Measurements from ENCODE around the gene COQ8A.

COQ8A gene

GRCh38 chr1:226964068-226964425 lies 24.0 kb downstream of the COQ8A start:
- no peak for DNase-seq (ENCODE audit: low read depth)
- no peak overlapping the region for H3K4me3 ChIP-seq (ENCODE audit: low read depth, low read length)
- TF ChIP-seq CTCF (IDR thresholded peaks at IDR 0.05; ENCODE audit: insufficient read depth, low read depth, low read length, missing control alignments), result no peak

GRCh38 chr1:226964611-226965486 lies 24.8 kb downstream of the COQ8A start:
- no peak overlapping the region for H3K4me3 ChIP-seq (ENCODE audit: low read depth, low read length)
- TF ChIP-seq CTCF (IDR thresholded peaks at IDR 0.05; ENCODE audit: insufficient read depth, low read depth, low read length, missing control alignments), result no peak
- DNase-seq (ENCODE audit: low read depth), result no peak

GRCh38 chr1:226965581-226966440 lies 25.7 kb downstream of the COQ8A start:
- DNase-seq (ENCODE audit: low read depth), result no peak
- no peak for TF ChIP-seq CTCF (IDR thresholded peaks at IDR 0.05; ENCODE audit: insufficient read depth, low read depth, low read length, missing control alignments)
- H3K4me3 ChIP-seq (ENCODE audit: low read depth, low read length), result no peak overlapping the region

- no peak for DNase-seq (ENCODE audit: low read depth)
- H3K4me3 ChIP-seq (ENCODE audit: low read depth, low read length), result no peak overlapping the region
- no peak for TF ChIP-seq CTCF (IDR thresholded peaks at IDR 0.05; ENCODE audit: insufficient read depth, low read depth, low read length, missing control alignments)
Observed at GRCh38 chr1:226966683-226967082, 26.6 kb downstream of the COQ8A start.

GRCh38 chr1:226967665-226968064 lies 27.6 kb downstream of the COQ8A start:
- no peak for DNase-seq (ENCODE audit: low read depth)
- no peak for TF ChIP-seq CTCF (IDR thresholded peaks at IDR 0.05; ENCODE audit: insufficient read depth, low read depth, low read length, missing control alignments)
- no peak overlapping the region for H3K4me3 ChIP-seq (ENCODE audit: low read depth, low read length)

GRCh38 chr1:226971765-226972164 lies 31.7 kb downstream of the COQ8A start:
- no peak for TF ChIP-seq CTCF (IDR thresholded peaks at IDR 0.05; ENCODE audit: insufficient read depth, low read depth, low read length, missing control alignments)
- DNase-seq (ENCODE audit: low read depth), result no peak
- no peak overlapping the region for H3K4me3 ChIP-seq (ENCODE audit: low read depth, low read length)

All from GM12865 (cell line).